ENCODE results near the gene CCDC106. TPM values are rescaled to one million over a fixed set of nuclear protein-coding genes. Genes with fewer than 3 reads are reported as not detected.

The CCDC106 gene
- total RNA-seq, 1 donor from 2014 or later = 18.9 TPM

DNA sequence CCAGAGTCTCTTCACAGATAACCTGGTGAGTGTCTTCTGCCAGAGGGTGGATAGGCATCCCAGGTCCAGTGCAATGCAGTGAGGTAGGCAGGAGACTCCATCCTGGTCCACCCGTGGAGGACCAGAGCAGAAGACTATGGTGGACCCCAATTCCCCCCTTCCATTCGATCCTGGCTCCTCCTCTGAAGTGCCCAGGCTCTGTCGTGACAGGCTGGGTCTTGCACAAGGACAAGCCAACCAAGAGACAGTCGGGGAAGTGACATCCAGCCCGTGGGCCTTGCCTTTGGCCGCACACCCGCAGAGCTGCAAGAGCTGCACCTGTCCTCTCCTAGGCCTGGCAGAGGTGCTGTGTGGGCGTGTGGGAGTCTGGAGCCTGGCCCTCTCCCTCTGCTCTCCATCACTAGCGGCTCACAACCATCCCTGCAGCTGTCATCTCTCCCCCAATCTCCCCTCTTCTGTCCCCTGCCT is 26.8 kb upstream of the CCDC106 start:
- H3K27ac Mint-ChIP-seq (ENCODE audit: unreplicated experiment) = no peak overlapping the region
- no peak for DNase-seq (ENCODE audit: low read depth, low spot score)
- H3K36me3 Mint-ChIP-seq (ENCODE audit: low read depth) = peaks cover 18% of the 10 kb centered on the region
- peaks cover 5% of the 10 kb centered on the region for H3K27me3 Mint-ChIP-seq (ENCODE audit: low read depth)
- peaks cover 24% of the 10 kb centered on the region for H3K4me1 Mint-ChIP-seq
- H3K9me3 Mint-ChIP-seq = peaks cover 3% of the 10 kb centered on the region
- no peak for TF ChIP-seq CTCF (conservative IDR thresholded peaks at IDR 0.05)
- H3K4me3 Mint-ChIP-seq = no peak overlapping the region

DNA sequence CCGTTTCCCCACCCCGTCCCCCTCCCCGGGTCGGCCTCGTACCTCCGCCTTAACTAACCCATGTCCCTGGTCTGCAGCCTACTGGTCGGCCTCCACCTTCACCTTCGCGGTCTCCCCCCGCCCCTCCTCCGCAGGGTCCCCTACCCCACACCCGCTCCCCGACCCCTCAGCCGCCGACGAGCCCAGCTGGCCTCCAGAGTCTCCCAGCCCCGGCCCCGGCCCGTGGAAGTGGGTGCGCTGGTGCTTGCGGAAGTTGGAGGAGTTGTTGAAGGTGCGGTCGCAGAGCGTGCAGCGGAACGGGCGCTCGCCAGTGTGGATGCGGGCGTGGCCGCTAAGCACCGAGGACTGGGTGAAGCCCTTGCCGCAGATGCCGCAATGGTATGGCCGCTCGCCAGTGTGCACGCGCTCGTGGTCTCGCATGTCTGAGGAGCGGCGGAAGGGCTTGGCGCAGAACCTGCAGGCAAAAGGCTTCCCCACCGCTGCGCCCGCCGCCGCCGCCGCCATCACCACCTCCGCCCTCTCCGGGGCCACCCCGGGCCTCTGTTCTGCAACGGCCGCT is 26.3 kb upstream of the CCDC106 start:
- Mint-ChIP-seq H3K9me3 (peaks cover 3% of the 10 kb centered on the region), H3K4me3 (no peak overlapping the region), H3K4me1 (peaks cover 24% of the 10 kb centered on the region), H3K36me3 (ENCODE audit: low read depth) (peaks cover 16% of the 10 kb centered on the region), H3K27me3 (ENCODE audit: low read depth) (peaks cover 5% of the 10 kb centered on the region), H3K27ac (ENCODE audit: unreplicated experiment) (no peak overlapping the region)
- no peak for DNase-seq (ENCODE audit: low read depth, low spot score)
- no peak for TF ChIP-seq CTCF (conservative IDR thresholded peaks at IDR 0.05)

DNA sequence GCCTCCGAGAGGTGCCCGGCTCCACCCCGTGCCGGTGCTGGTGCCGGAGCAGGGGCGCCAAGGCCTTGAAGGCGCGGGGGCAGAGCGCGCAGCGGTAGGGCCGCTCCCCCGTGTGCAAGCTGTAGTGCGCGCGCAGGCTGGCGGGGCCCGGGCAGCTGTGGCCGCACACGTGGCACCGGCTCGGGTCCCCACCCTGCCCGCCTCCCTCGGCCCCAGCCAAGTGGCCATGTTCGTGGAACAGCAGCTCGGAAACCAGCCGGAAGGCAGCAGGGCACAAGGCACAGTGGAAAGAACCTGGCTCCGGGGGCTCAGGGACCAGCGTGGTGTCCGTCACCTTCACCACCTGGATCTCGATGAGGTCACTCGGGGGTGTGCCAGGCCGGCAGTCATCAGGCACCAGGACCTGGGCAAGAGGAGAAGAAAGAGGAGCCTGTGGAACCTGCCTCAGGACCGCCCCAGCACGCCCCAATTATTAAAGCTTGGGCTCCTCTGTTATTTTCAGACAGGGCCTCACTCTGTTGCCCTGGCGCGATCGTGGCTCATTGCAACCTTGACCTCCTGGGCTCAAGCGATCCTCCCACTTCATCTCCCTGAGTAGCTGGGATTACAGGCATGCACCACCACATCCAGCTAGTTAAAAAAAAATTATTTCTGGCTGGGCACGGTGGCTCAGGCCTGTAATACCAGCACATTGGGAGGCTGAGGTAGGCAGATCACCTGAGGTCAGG is 25.6 kb upstream of the CCDC106 start:
- no peak overlapping the region for H3K27ac Mint-ChIP-seq (ENCODE audit: unreplicated experiment)
- no peak overlapping the region for H3K4me3 Mint-ChIP-seq
- TF ChIP-seq CTCF (conservative IDR thresholded peaks at IDR 0.05) = no peak
- peaks cover 22% of the 10 kb centered on the region for H3K4me1 Mint-ChIP-seq
- DNase-seq (ENCODE audit: low read depth, low spot score) = no peak
- peaks cover 13% of the 10 kb centered on the region for H3K36me3 Mint-ChIP-seq (ENCODE audit: low read depth)
- peaks cover 3% of the 10 kb centered on the region for H3K9me3 Mint-ChIP-seq
- peaks cover 5% of the 10 kb centered on the region for H3K27me3 Mint-ChIP-seq (ENCODE audit: low read depth)

- no peak overlapping the region for H3K27ac Mint-ChIP-seq (ENCODE audit: unreplicated experiment)
- H3K4me3 Mint-ChIP-seq = peak overlapping the region; percentile 92
- no peak for DNase-seq (ENCODE audit: low read depth, low spot score)
- TF ChIP-seq CTCF (conservative IDR thresholded peaks at IDR 0.05) = no peak
- peaks cover 5% of the 10 kb centered on the region for H3K27me3 Mint-ChIP-seq (ENCODE audit: low read depth)
- H3K36me3 Mint-ChIP-seq (ENCODE audit: low read depth) = peaks cover 11% of the 10 kb centered on the region
- peaks cover 20% of the 10 kb centered on the region for H3K4me1 Mint-ChIP-seq
- peaks cover 3% of the 10 kb centered on the region for H3K9me3 Mint-ChIP-seq
Observed at GRCh38 chr19:55623130-55623529, 24.9 kb upstream of the CCDC106 start.

DNA sequence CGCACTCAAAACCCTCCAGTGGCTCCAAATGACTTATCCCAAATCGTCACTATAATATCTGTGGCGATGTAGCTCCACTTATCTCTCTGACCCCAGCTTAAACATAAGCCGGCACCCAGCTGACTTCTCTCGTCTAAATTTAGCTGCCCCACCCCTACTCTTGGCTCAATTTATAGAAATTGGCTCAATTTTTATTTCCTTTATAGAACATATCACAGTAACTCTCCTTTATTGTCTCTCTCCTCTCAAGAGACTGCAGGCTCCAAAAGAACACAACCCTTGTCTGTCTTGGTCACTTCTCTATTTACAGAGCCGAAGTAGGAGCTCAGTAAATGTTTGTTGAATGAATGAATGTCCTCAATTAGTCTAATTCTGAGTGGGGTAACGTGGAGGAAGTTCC is 24.5 kb upstream of the CCDC106 start:
- H3K27me3 Mint-ChIP-seq (ENCODE audit: low read depth) = peaks cover 5% of the 10 kb centered on the region
- peaks cover 3% of the 10 kb centered on the region for H3K9me3 Mint-ChIP-seq
- peaks cover 11% of the 10 kb centered on the region for H3K36me3 Mint-ChIP-seq (ENCODE audit: low read depth)
- TF ChIP-seq CTCF (conservative IDR thresholded peaks at IDR 0.05) = no peak
- H3K4me3 Mint-ChIP-seq = peak overlapping the region; percentile 92
- no peak overlapping the region for H3K27ac Mint-ChIP-seq (ENCODE audit: unreplicated experiment)
- peaks cover 20% of the 10 kb centered on the region for H3K4me1 Mint-ChIP-seq
- no peak for DNase-seq (ENCODE audit: low read depth, low spot score)

Data from neural crest cell (in vitro differentiated cells).